Right lobe of liver (tissue), 6 donors: Measurements from ENCODE around the gene RDM1. TPM values are rescaled to one million over a fixed set of nuclear protein-coding genes. Genes with fewer than 3 reads are reported as not detected.
A peak's percentile ranks its signal among the peaks of the same experiment; 100 is the strongest.

Experiments
- ATAC-seq, 4 donors: fragments of 200-7000 bp; cut with Tn5 transposase; one replicate each; pipeline ENCODE4 v1.9.1; 2020; ENCODE audit warnings: mild to moderate bottlenecking in 4 of 4, moderate library complexity in 4 of 4
- DNase-seq, 3 donors: peaks; one replicate each; pipeline ENCODE4 v3.0.0-alpha.2; 2020
- H3K27ac ChIP-seq, 3 donors: fragments of 200-600 bp; one replicate each; pipeline ENCODE4 v1.8.0; 2022
- H3K27me3 ChIP-seq, 2 donors: fragments of 200-600 bp; one replicate each; pipeline ENCODE4 v1.8.0; 2022
- H3K36me3 ChIP-seq, 4 donors: fragments of 200-600 bp; sonication (generic) in 1 of 4; one replicate each; pipeline versions ENCODE4 v1.5.1 to v1.8.0; 2017 to 2022; ENCODE audit warnings: control low read depth in 1 of 4
- H3K4me1 ChIP-seq, 4 donors: fragments of 200-600 bp; sonication (generic) in 1 of 4; one replicate each; pipeline versions ENCODE4 v1.5.1 to v1.8.0; 2017 to 2022; ENCODE audit warnings: control low read depth in 1 of 4
- H3K4me3 ChIP-seq, 3 donors: fragments of 200-600 bp; one replicate each; pipeline ENCODE4 v1.8.0; 2022
- H3K9me3 ChIP-seq, 4 donors: fragments of 200-600 bp; sonication (generic) in 1 of 4; one replicate each; pipeline versions ENCODE4 v1.5.1 to v1.8.0; 2017 to 2022; ENCODE audit warnings: control low read depth in 1 of 4
- POLR2A ChIP-seq: fragments of 450-650 bp; IDR thresholded peaks from one replicate; pipeline ENCODE4 v1.6.1; 2017; ENCODE audit warnings: antibody characterized with exemption, mild to moderate bottlenecking
- WGBS: methylation state at CpG from one replicate; pipeline ENCODE4 v1.1.6; 2018; ENCODE audit warnings: low coverage, low lambda C conversion rate; ENCODE audit not compliant: insufficient coverage; ENCODE audit errors: missing lambda C conversion rate; 5-methylcytosine and 5-hydroxymethylcytosine counted together
- intact Hi-C, 2 donors: fragments of 100-400 bp; cut with DNase I; formaldehyde crosslinking; loops; one replicate each; pipeline versions ENCODE4 v1.11.2 to v1.14.1; 2022
- total RNA-seq, 6 experiments: library from RNA; depleted of rRNA in 2 of 6; stranded (reverse); fragments of >200 nt in 2 of 6; fragmentation: NEBNext Ultra II Directional in 3 of 6; extraction: Animal tissue kit (Norgen Biotek cat#: 25700) in 3 of 6; gene quantifications; one replicate each; pipeline versions ENCODE4 v1.1.0 to v1.2.4, GENCODE V29; 2016 to 2023
- TF ChIP-seq, protein P1 (sequence below), 4 donors: fragments of 200-600 bp in 3 of 4; fragments of 450-650 bp in 1 of 4; IDR thresholded peaks; one replicate each; pipeline versions ENCODE4 v1.5.1 to v1.8.0; 2016 to 2022; ENCODE audit warnings: antibody characterized with exemption in 4 of 4, mild to moderate bottlenecking in 2 of 4
- donor health status: DM: no; HTN: yes; CAD: no.
- donor health status: DM: no; HTN: no; CAD: no.
- donor health status: DM: no; HTN: no; CAD: no.
- donor health status: DM: no; HTN: yes; CAD: no.
- donor health status: DM: no; HTN: yes; CAD: no.

RDM1 gene
- total RNA-seq, 6 experiments from 2014 or later, result not detected

DNA sequence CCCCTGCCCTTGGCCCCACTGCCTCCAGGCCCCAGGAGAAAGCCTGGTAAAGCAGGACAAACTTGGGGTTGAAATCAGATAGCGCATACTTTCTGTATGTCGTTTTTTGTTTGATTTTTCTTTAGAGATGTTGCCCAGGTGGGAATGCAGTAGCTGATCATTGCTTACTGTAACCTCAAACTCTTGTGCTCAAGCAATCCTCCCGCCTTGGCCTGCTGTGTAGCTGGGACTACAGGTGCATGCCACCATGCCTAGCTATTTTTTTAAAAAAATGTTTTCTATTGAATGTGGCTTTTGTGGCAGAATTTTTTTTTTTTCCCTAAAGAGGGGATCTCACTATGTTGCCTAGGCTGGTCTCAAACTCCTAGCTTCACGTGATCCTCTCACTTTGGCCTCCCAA, 39.3 kb downstream of the RDM1 start:
- ATAC-seq (no peak), DNase-seq (no peak)
- H3K9me3 ChIP-seq, result no peaks in the 10 kb centered on the region
- no peaks in the 10 kb centered on the region for H3K27me3 ChIP-seq
- peaks cover 0 to 6% (median 0%) of the 10 kb centered on the region in 4 donors for H3K4me1 ChIP-seq
- no peak overlapping the region for H3K27ac ChIP-seq
- intact Hi-C loops, result no loop called here
- 84% methylated on average over 4 of the region's 4 CpGs for WGBS
- no peak overlapping the region for H3K4me3 ChIP-seq
- no peak for TF ChIP-seq POLR2A
- TF ChIP-seq, protein P1, sequence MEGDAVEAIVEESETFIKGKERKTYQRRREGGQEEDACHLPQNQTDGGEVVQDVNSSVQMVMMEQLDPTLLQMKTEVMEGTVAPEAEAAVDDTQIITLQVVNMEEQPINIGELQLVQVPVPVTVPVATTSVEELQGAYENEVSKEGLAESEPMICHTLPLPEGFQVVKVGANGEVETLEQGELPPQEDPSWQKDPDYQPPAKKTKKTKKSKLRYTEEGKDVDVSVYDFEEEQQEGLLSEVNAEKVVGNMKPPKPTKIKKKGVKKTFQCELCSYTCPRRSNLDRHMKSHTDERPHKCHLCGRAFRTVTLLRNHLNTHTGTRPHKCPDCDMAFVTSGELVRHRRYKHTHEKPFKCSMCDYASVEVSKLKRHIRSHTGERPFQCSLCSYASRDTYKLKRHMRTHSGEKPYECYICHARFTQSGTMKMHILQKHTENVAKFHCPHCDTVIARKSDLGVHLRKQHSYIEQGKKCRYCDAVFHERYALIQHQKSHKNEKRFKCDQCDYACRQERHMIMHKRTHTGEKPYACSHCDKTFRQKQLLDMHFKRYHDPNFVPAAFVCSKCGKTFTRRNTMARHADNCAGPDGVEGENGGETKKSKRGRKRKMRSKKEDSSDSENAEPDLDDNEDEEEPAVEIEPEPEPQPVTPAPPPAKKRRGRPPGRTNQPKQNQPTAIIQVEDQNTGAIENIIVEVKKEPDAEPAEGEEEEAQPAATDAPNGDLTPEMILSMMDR (IDR thresholded peaks at IDR 0.05), result no peak
- no peaks in the 10 kb centered on the region for H3K36me3 ChIP-seq

DNA sequence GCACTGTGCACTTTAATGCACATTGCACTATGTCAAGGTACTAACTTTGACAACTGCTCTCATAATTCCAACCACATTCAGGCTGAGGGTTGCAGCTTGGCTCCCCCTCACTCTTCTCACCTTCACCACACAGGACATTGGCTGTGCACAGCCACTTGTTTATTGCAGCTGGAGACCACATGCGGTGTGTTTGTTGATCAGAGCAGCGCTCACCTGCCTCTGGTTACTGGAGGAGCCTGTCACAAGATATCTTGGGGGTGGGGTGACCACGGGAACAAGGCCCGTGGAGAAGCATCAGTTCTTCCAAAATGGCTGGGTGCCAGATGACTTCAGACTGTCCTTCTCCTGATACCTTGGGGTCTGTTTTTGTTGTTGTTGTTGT, 39.8 kb downstream of the RDM1 start:
- H3K27ac ChIP-seq, result no peak overlapping the region
- H3K4me1 ChIP-seq, result peaks cover 0 to 6% (median 0%) of the 10 kb centered on the region in 4 donors
- no peaks in the 10 kb centered on the region for H3K27me3 ChIP-seq
- no peak overlapping the region for H3K4me3 ChIP-seq
- H3K36me3 ChIP-seq, result no peaks in the 10 kb centered on the region
- H3K9me3 ChIP-seq, result no peaks in the 10 kb centered on the region
- ATAC-seq, result peak; percentile 15 to 69 (median 56)
- WGBS, result 82% methylated on average over 3 of the region's 4 CpGs
- TF ChIP-seq, protein P1 (IDR thresholded peaks at IDR 0.05), result no peak
- TF ChIP-seq POLR2A, result no peak
- peak in 1 of 3 donors; percentile 57 for DNase-seq
- intact Hi-C loops, result no loop called here

DNA sequence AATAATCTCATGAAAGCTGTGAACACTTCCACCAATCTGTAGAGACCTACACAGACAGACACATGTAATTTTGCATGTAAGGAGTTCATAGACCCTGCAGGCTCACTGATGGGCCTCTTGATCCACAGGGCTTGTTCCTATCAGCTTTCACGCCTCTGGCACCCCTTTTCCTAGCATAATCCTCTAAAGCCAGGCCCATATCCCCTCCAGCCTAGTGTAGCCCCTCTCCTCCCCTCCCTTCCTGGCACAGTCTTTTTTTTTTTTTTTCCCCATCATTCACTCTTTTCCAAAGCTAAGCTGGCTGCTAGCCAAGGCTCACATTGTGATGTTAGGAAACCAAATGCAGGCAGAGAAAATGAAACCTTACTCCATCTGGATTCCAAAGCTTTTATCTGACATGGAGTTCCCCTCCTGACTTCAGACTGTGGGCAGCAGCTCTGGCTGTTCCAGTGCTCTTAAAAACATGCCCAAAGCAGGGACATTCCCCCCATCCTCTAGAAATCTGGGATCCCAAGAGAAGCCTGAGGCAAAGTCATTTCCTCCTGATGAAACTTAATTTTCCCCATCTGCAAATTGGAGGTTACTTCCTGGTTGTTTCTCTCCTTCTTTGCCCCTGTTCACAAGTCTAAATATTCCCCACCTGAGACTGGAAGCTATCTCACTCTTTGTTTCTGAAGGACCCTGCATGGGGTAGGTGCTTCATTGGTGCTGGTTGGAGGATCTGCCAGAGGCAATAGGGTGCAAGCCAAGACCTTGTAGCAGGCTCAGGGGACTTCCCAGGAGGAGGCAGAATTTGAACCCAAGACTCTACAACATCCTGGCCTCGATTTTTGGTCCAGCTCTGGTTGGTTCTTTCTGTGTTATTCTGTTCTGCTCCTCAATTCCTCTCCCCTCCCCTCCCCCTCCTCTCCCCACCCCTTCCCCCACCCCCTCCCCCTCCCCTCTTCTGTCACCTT, 40.5 kb downstream of the RDM1 start:
- H3K4me1 ChIP-seq, result peaks cover 0 to 6% (median 0%) of the 10 kb centered on the region in 4 donors
- TF ChIP-seq, protein P1 (IDR thresholded peaks at IDR 0.05), result no peak
- TF ChIP-seq POLR2A, result no peak
- intact Hi-C loops, result no loop called here
- DNase-seq, result peak in 1 of 3 donors; percentile 45
- peak in 3 of 4 donors; percentile 47 to 85 (median 53) for ATAC-seq
- no peaks in the 10 kb centered on the region for H3K27me3 ChIP-seq
- peak overlapping the region in 1 of 3 donors; percentile 24 for H3K27ac ChIP-seq
- H3K4me3 ChIP-seq, result no peak overlapping the region
- H3K9me3 ChIP-seq, result no peaks in the 10 kb centered on the region
- WGBS, result 65% methylated on average over 2 of the region's 2 CpGs
- no peaks in the 10 kb centered on the region for H3K36me3 ChIP-seq

DNA sequence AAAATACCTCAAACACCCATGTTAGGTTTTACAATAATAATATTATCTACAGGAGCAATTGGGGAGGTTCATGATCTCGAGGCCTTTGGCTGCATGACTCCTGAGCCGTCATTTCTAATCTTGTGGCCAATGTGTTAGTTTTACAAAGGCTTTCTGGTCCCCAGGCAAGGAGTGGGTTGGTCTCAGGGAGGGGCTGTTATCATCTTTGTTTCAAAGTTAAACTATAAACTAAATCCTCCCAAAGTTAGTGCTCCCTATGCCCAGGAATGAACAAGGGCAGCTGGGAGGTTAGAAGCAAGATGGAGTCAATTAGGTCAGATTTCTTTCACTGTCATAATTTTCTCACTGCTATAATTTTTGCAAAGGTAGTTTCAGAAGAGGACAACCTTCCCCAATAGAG, 41.3 kb downstream of the RDM1 start:
- DNase-seq (no peak), ATAC-seq (peak in 2 of 4 donors; percentile 18 to 31)
- intact Hi-C loops, result no loop called here
- no peaks in the 10 kb centered on the region for H3K36me3 ChIP-seq
- no peaks in the 10 kb centered on the region for H3K9me3 ChIP-seq
- peaks cover 0 to 6% (median 0%) of the 10 kb centered on the region in 4 donors for H3K4me1 ChIP-seq
- H3K27me3 ChIP-seq, result no peaks in the 10 kb centered on the region
- 63% methylated on average over 2 of the region's 2 CpGs for WGBS
- H3K4me3 ChIP-seq, result no peak overlapping the region
- TF ChIP-seq, protein P1 (IDR thresholded peaks at IDR 0.05), result no peak
- no peak for TF ChIP-seq POLR2A
- no peak overlapping the region for H3K27ac ChIP-seq
